HepG2 (cell line): ENCODE measurements around the gene SH3BP2. TPM values are rescaled to one million over a fixed set of nuclear protein-coding genes. Genes with fewer than 3 reads are reported as not detected.
A peak's percentile ranks its signal among the peaks of the same experiment; 100 is the strongest.

ENCODE experiments used
- ATAC-seq: fragments of 200-7000 bp; cut with Tn5 transposase; 3 replicates; pipeline ENCODE4 v1.9.1; 2020; ENCODE audit warnings: mild to moderate bottlenecking, moderate library complexity
- BruUV-seq: library from RNA; stranded (reverse); fragments of 400-500 nt; replicated peaks from 2 replicates; lab custom pipeline; 2021; lab: Mats Ljungman, UMichigan
- CTCF ChIA-PET: fragments of 300-600 bp; formaldehyde crosslinking; extraction: SDS; loops from one replicate; lab custom pipeline; 2021; ENCODE audit warnings: low total read pairs, inconsistent platforms, low intra/inter-chr PET ratio; lab: Yijun Ruan, JAX
- POLR2A ChIA-PET: fragments of 350-600 bp; sonication (Branson Sonifier 250); formaldehyde crosslinking; loops from one replicate; lab custom pipeline; 2020; ENCODE audit warnings: antibody characterized with exemption, inconsistent platforms; lab: Yijun Ruan, JAX
- DNase-seq: peaks from one replicate; pipeline ENCODE4 v3.0.0-alpha.2; 2015; ENCODE audit warnings: low spot score
- FAIRE-seq: peaks from 3 replicates; lab custom pipeline; 2011; peaks lifted over from hg19 to GRCh38; lab: Jason Lieb, UNC
- H2AFZ ChIP-seq: one replicate; pipeline ENCODE4 v1.6.1; 2011; ENCODE audit warnings: low read length, inconsistent platforms
- H3K27ac ChIP-seq: fragments of 300-600 bp; 3 replicates; pipeline ENCODE4 v1.8.0; 2011; ENCODE audit warnings: mixed run types, mild to moderate bottlenecking, mixed read lengths, low read length, inconsistent platforms; ENCODE audit not compliant: insufficient read depth; ENCODE audit errors: extremely low read length
- H3K27me3 ChIP-seq, 2 experiments: fragments of 200-600 bp in 1 of 2; 2 replicates in 1 of 2; 3 replicates in 1 of 2; pipeline versions ENCODE4 v1.6.0 to v1.8.0; 2011; ENCODE audit warnings: low read length in 2 of 2, mild to moderate bottlenecking in 2 of 2, moderate library complexity in 2 of 2, inconsistent platforms in 1 of 2; ENCODE audit not compliant: insufficient read depth in 2 of 2, control insufficient read depth in 1 of 2
- H3K36me3 ChIP-seq, 2 experiments: fragments of 200-600 bp in 1 of 2; replicated peaks in 1 of 2; 2 replicates in 1 of 2; 3 replicates in 1 of 2; pipeline versions ENCODE4 v1.5.1 to v1.8.0; 2011; ENCODE audit warnings: low read length in 2 of 2, inconsistent platforms in 1 of 2; ENCODE audit not compliant: insufficient read depth in 2 of 2, control insufficient read depth in 1 of 2
- H3K4me1 ChIP-seq: 2 replicates; pipeline ENCODE4 v1.5.1; 2012; ENCODE audit warnings: low read length, inconsistent platforms; ENCODE audit not compliant: insufficient read depth
- H3K4me2 ChIP-seq: 2 replicates; pipeline ENCODE4 v1.6.0; 2011; ENCODE audit warnings: low read depth, low read length, inconsistent platforms
- H3K4me3 ChIP-seq, 3 experiments: fragments of 200-600 bp in 1 of 3; sonication (generic), shearing (Covaris generic) in 1 of 3; replicated peaks in 1 of 3; 2 replicates each; pipeline ENCODE4 v1.5.1; 2011 to 2016; ENCODE audit warnings: low read length in 3 of 3, inconsistent platforms in 2 of 3, low read depth in 2 of 3, mild to moderate bottlenecking in 2 of 3, control low read depth in 1 of 3, mixed read lengths in 1 of 3; ENCODE audit not compliant: insufficient read depth in 1 of 3
- H3K79me2 ChIP-seq: one replicate; pipeline ENCODE4 v1.6.1; 2011; ENCODE audit warnings: low read length, inconsistent platforms; ENCODE audit not compliant: insufficient read depth
- H3K9ac ChIP-seq: 2 replicates; pipeline ENCODE4 v1.6.0; 2011; ENCODE audit warnings: mild to moderate bottlenecking, low read depth, low read length, inconsistent platforms; ENCODE audit not compliant: insufficient read depth
- H3K9me3 ChIP-seq: 2 replicates; pipeline ENCODE4 v1.5.1; 2012; ENCODE audit warnings: mild to moderate bottlenecking, low read length
- H4K20me1 ChIP-seq: 2 replicates; pipeline ENCODE4 v1.6.0; 2011; ENCODE audit warnings: inconsistent platforms, mild to moderate bottlenecking, low read length, moderate library complexity; ENCODE audit not compliant: insufficient read depth
- AGO2 ChIP-seq: fragments of 200-400 bp; formaldehyde crosslinking; optimal IDR thresholded peaks from 2 replicates; pipeline ENCODE3; 2017; ENCODE audit warnings: mild to moderate bottlenecking, low read depth, low read length, moderate library complexity
- GLI4 ChIP-seq: sonication (generic); formaldehyde crosslinking; IDR thresholded peaks from 2 replicates; pipeline ENCODE4 v1.5.1; 2020; ENCODE audit warnings: missing genetic modification reagents, mild to moderate bottlenecking, moderate library complexity, borderline replicate concordance
- HOXD1 ChIP-seq: sonication (generic); formaldehyde crosslinking; IDR thresholded peaks from 2 replicates; pipeline ENCODE4 v1.5.0; 2020; ENCODE audit warnings: missing genetic modification reagents
- MEF2D ChIP-seq: sonication (generic); formaldehyde crosslinking; IDR thresholded peaks from 2 replicates; pipeline ENCODE4 v1.5.1; 2020; ENCODE audit warnings: mild to moderate bottlenecking, missing genetic modification reagents
- RBM39 ChIP-seq: fragments of 200-400 bp; formaldehyde crosslinking; IDR thresholded peaks from one replicate; pipeline ENCODE4 v1.6.1; 2018; ENCODE audit warnings: antibody characterized with exemption, mild to moderate bottlenecking, low read depth, low read length; ENCODE audit not compliant: poor library complexity, severe bottlenecking
- SP4 ChIP-seq: sonication (generic); formaldehyde crosslinking; IDR thresholded peaks from 2 replicates; pipeline ENCODE4 v1.8.1; 2023; ENCODE audit warnings: mild to moderate bottlenecking, missing genetic modification reagents
- ZEB1 ChIP-seq: IDR thresholded peaks from 2 replicates; pipeline ENCODE4 v1.6.1; 2012; ENCODE audit warnings: mild to moderate bottlenecking, low read depth, inconsistent platforms; ENCODE audit not compliant: insufficient replicate concordance
- WGBS: methylation state at CpG from one replicate; pipeline ENCODE4 v1.1.6; 2017; ENCODE audit warnings: low lambda C conversion rate; 5-methylcytosine and 5-hydroxymethylcytosine counted together
- in situ Hi-C: cut with HindIII; loops from 2 replicates; pipeline ENCODE4 v1.10.0; 2017; ENCODE audit warnings: low pct_unique_long_range_greater_than_20kb; ENCODE audit not compliant: extremely low pct_ligation_motif_present
- intact Hi-C: fragments of 100-400 bp; cut with micrococcal nuclease; formaldehyde crosslinking; loops from one replicate; pipeline ENCODE4 v1.10.0; 2022; ENCODE audit not compliant: unreplicated experiment
- polyA plus RNA-seq, 8 experiments: library from polyadenylated mRNA; depleted of rRNA in 3 of 8; stranded (reverse) in 7 of 8; unstranded in 1 of 8; fragments of >200 nt; fragmentation: Illumina TruSeq in 4 of 8; extraction: Trizol in 4 of 8; gene quantifications; 2 replicates each; pipeline versions ENCODE4 v1.2.1 to v1.2.3, GENCODE V29; 2011 to 2016; ENCODE audit warnings: low read depth in 4 of 8, missing spikeins in 1 of 8, mixed read lengths in 1 of 8; ENCODE audit not compliant: insufficient read depth in 1 of 8
- total RNA-seq, 5 experiments: library from RNA; depleted of rRNA; stranded (reverse); fragments of >200 nt; fragmentation: Illumina TruSeq; extraction: Trizol; gene quantifications; 2 replicates each; pipeline ENCODE4 v1.2.3, GENCODE V29; 2016; ENCODE audit warnings: low read depth in 1 of 5
- TF ChIP-seq, protein P1 (sequence below): sonication (generic); formaldehyde crosslinking; conservative IDR thresholded peaks from 2 replicates; pipeline ENCODE4 v1.4.0; 2020; ENCODE audit warnings: mild to moderate bottlenecking, missing genetic modification reagents, moderate library complexity
- TF ChIP-seq, protein P2 (sequence below): sonication (generic); formaldehyde crosslinking; IDR thresholded peaks from 2 replicates; pipeline ENCODE4 v1.9.0; 2021; ENCODE audit warnings: missing genetic modification reagents, borderline replicate concordance

SH3BP2 gene
- total and polyA plus RNA-seq, 2 of the 13 experiments (the other 11 are each of a cell fraction or from before 2014, with no cell fraction given) = 16.9 to 34.5 TPM

DNA sequence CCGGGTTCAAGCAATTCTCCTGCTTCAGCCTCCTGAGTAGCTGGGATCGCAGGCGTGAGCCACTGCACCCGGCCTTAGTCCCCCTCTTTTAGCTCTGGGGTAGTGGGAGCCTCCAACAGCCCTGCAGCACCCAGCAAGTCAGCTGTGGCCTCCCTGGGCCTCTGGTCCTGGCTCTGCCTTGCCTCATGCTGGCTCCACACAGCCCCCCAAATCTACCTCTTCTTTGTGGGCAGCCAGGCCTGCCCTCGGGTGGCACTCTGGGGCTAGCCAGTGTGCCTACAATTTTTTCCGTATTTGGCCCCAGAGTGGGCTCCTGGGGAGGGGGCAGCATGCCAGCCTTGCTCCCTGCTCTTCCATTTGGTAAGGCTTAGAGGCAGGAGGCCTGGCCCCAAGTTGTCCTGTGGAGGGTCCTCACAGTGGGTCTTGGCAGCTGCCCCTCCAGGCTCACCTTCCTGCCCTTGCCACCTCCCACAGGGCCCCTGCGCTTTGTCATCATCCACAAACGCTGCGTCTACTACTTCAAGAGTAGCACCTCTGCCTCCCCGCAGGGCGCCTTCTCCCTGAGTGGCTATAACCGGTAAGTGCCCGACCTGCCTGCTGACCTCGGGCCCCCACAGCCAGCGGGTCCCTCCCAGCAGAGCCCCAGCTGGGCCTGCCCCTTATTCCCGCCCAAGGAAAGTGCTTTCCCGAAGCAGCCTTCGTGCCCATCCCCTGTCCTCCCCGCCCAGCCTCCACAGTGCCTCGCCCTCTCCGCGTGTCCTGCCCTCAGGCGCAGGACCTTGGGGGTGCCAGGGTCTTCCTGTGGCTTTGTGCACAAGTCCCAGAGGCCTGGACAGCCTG is 29.8 kb downstream of the SH3BP2 start:
- FAIRE-seq (no peak), ATAC-seq (no peak), DNase-seq (no peak)
- Histone ChIP-seq H3K9me3 (no peaks in the 10 kb centered on the region), H3K27me3 (no peaks in the 10 kb centered on the region), H3K4me1 (no peaks in the 10 kb centered on the region), H3K27ac (no peak overlapping the region), H3K9ac (no peak overlapping the region), H4K20me1 (peaks cover 3% of the 10 kb centered on the region; the same call in 1 of the 2 replicates), H3K79me2 (no peaks in the 10 kb centered on the region), H2AFZ (no peak overlapping the region), H3K4me3 (no peak overlapping the region), H3K36me3 (peaks cover 19 to 59% of the 10 kb centered on the region in 2 experiments; a peak in 4 of 5 replicates), H3K4me2 (no peak overlapping the region)
- POLR2A ChIA-PET = no interaction called here
- BruUV-seq = no TSS peak
- in situ Hi-C loops (no loop called here), intact Hi-C loops (no loop called here)
- TF ChIP-seq AGO2 = peak; percentile 18
- TF ChIP-seq, protein P1, sequence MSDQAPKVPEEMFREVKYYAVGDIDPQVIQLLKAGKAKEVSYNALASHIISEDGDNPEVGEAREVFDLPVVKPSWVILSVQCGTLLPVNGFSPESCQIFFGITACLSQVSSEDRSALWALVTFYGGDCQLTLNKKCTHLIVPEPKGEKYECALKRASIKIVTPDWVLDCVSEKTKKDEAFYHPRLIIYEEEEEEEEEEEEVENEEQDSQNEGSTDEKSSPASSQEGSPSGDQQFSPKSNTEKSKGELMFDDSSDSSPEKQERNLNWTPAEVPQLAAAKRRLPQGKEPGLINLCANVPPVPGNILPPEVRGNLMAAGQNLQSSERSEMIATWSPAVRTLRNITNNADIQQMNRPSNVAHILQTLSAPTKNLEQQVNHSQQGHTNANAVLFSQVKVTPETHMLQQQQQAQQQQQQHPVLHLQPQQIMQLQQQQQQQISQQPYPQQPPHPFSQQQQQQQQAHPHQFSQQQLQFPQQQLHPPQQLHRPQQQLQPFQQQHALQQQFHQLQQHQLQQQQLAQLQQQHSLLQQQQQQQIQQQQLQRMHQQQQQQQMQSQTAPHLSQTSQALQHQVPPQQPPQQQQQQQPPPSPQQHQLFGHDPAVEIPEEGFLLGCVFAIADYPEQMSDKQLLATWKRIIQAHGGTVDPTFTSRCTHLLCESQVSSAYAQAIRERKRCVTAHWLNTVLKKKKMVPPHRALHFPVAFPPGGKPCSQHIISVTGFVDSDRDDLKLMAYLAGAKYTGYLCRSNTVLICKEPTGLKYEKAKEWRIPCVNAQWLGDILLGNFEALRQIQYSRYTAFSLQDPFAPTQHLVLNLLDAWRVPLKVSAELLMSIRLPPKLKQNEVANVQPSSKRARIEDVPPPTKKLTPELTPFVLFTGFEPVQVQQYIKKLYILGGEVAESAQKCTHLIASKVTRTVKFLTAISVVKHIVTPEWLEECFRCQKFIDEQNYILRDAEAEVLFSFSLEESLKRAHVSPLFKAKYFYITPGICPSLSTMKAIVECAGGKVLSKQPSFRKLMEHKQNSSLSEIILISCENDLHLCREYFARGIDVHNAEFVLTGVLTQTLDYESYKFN (CRISPR knock-in tag) = no peak
- no peak for TF ChIP-seq SP4 (CRISPR knock-in tag)
- no peak for TF ChIP-seq ZEB1
- TF ChIP-seq MEF2D (CRISPR knock-in tag) = no peak
- TF ChIP-seq HOXD1 (CRISPR knock-in tag) = no peak
- TF ChIP-seq, protein P2, sequence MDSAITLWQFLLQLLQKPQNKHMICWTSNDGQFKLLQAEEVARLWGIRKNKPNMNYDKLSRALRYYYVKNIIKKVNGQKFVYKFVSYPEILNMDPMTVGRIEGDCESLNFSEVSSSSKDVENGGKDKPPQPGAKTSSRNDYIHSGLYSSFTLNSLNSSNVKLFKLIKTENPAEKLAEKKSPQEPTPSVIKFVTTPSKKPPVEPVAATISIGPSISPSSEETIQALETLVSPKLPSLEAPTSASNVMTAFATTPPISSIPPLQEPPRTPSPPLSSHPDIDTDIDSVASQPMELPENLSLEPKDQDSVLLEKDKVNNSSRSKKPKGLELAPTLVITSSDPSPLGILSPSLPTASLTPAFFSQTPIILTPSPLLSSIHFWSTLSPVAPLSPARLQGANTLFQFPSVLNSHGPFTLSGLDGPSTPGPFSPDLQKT (CRISPR knock-in tag) = no peak
- TF ChIP-seq GLI4 (CRISPR knock-in tag) = no peak
- TF ChIP-seq RBM39 = no peak
- CTCF ChIA-PET = no interaction called here
- WGBS = 97% methylated on average over 17 of the region's 23 CpGs
